HG02943 (cell line): Measurements from ENCODE around the gene TMED6.

ENCODE experiments used
- ATAC-seq: cut with Tn5 transposase; IDR thresholded peaks from one replicate; pipeline ENCODE4 v1.9.1; 2021; ENCODE audit warnings: mild to moderate bottlenecking, low read depth, moderate library complexity; ENCODE audit not compliant: unreplicated experiment

The TMED6 gene

GRCh38 chr16:69324585-69325253 is 26.9 kb downstream of the TMED6 start:
- ATAC-seq: no peak

GRCh38 chr16:69324013-69324531 is 27.5 kb downstream of the TMED6 start:
- ATAC-seq: no peak

GRCh38 chr16:69323415-69323814 is 28.2 kb downstream of the TMED6 start:
- ATAC-seq: no peak

- ATAC-seq: no peak
Observed at GRCh38 chr16:69322343-69322742, 29.2 kb downstream of the TMED6 start.

GRCh38 chr16:69321080-69321479 is 30.5 kb downstream of the TMED6 start:
- no peak for ATAC-seq

GRCh38 chr16:69320740-69321073 is 30.9 kb downstream of the TMED6 start:
- ATAC-seq: no peak

GRCh38 chr16:69319826-69320739 is 31.5 kb downstream of the TMED6 start:
- no peak for ATAC-seq

- ATAC-seq: no peak
Observed at GRCh38 chr16:69319381-69319780, 32.2 kb downstream of the TMED6 start.

- ATAC-seq: no peak
Observed at GRCh38 chr16:69318911-69319289, 32.7 kb downstream of the TMED6 start.

GRCh38 chr16:69318177-69318910 is 33.2 kb downstream of the TMED6 start:
- no peak for ATAC-seq

- no peak for ATAC-seq
Observed at GRCh38 chr16:69316595-69317034, 35.0 kb downstream of the TMED6 start.

- no peak for ATAC-seq
Observed at GRCh38 chr16:69315486-69316311, 35.9 kb downstream of the TMED6 start.

- no peak for ATAC-seq
Observed at GRCh38 chr16:69314534-69314933, 37.1 kb downstream of the TMED6 start.

- no peak for ATAC-seq
Observed at GRCh38 chr16:69313469-69313868, 38.1 kb downstream of the TMED6 start.

- peak; percentile 49 for ATAC-seq
Observed at GRCh38 chr16:69311533-69312387, 39.8 kb downstream of the TMED6 start.

GRCh38 chr16:69310653-69311532 is 40.7 kb downstream of the TMED6 start, which contains the start of gene VPS4A:
Gene VPS4A, plus strand, starts transcription at chr16:69311350. Its CDS starts 162 bp downstream, at chr16:69311512.
- peak; percentile 83 for ATAC-seq

- ATAC-seq: no peak
Observed at GRCh38 chr16:69309316-69309715, 42.3 kb downstream of the TMED6 start.

GRCh38 chr16:69307856-69308255 is 43.7 kb downstream of the TMED6 start:
- no peak for ATAC-seq
